ENCODE results near the gene LAP3. TPM values are rescaled to one million over a fixed set of nuclear protein-coding genes. Genes with fewer than 3 reads are reported as not detected.

The LAP3 gene
- total and polyA plus RNA-seq, 12 donors, result 21.9 to 222 (median 64.4) TPM

DNA sequence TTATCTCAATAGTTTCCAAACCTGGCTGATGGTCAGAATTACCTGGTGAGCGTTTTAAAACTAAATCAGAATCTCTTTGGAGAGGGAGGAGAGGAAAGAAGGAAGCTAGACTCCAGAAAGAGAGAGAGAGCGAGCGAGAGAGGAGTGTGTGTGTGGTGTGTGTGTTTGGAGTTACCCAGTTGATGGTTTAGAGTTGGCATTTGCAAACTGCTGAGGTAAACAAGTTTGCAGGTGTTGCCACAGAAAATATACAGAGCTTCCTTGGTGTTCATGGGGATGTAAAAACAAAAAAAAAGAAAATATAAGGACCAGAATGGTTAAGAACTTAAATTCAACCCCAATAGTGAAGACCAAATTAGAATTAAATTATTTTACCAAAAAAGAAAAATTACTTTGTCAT lies 26.4 kb upstream of the LAP3 start:
- peaks cover 0 to 18% (median under 1%) of the 10 kb centered on the region in 7 donors for H3K27me3 ChIP-seq
- H3K9me3 ChIP-seq, result no peaks in the 10 kb centered on the region
- no peak for TF ChIP-seq CTCF (IDR thresholded peaks at IDR 0.05)
- H3K4me1 ChIP-seq, result peaks cover 0 to 4% (median 0%) of the 10 kb centered on the region in 9 donors
- DNase-seq (no peak), ATAC-seq (no peak)
- 91% methylated on average over 3 of the region's 3 CpGs for WGBS, 2 donors
- no peak overlapping the region for H3K4me3 ChIP-seq
- no peaks in the 10 kb centered on the region for H3K36me3 ChIP-seq
- intact Hi-C loops (cut with DNase I), result loop anchor here in 4 of 10 donors (5.0 to 10.0 kb wide), 4 partner anchors 82 to 1044 kb away; partner anchors contain the start of genes DCAF16 (in 1 of the 4) and NCAPG (in 1 of the 4)
- no peak overlapping the region for H3K27ac ChIP-seq

GRCh38 chr4:17552427-17552826 lies 24.6 kb upstream of the LAP3 start:
- Histone ChIP-seq H3K27ac (no peak overlapping the region), H3K4me1 (peaks cover 0 to 4% (median 0%) of the 10 kb centered on the region in 9 donors), H3K4me3 (no peak overlapping the region), H3K36me3 (no peaks in the 10 kb centered on the region), H3K9me3 (no peaks in the 10 kb centered on the region), H3K27me3 (peaks cover 0 to 25% (median 4%) of the 10 kb centered on the region in 7 donors)
- intact Hi-C loops (cut with DNase I), result loop anchor here in 4 of 10 donors (5.0 to 10.0 kb wide), 4 partner anchors 80 to 1042 kb away; partner anchors contain the start of genes DCAF16 (in 1 of the 4) and NCAPG (in 1 of the 4)
- ATAC-seq, result no peak
- 23 to 28% methylated on average over 5 of the region's 5 CpGs for WGBS, 2 donors
- TF ChIP-seq CTCF (IDR thresholded peaks at IDR 0.05), result no peak
- DNase-seq, result no peak

DNA sequence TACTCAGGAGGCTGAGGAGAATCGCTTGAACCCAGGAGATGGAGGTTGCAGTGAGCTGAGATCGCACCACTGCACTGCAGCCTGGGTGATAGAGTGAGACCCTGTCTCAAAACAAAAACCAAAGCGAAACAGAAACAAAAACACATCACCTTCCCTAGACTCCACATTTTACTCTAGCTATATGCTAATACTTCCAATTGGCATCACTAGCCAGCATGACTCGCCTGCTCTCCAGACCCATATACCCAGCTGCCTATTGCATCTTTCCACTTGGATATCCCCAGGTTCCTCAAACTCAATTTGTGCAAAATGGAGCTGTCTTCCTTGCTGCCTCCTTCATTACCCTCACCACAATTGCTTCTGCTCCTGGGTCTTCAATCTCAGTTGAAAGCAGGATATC lies 22.4 kb upstream of the LAP3 start:
- H3K4me1 ChIP-seq, result peaks cover 0 to 3% (median 0%) of the 10 kb centered on the region in 9 donors
- no peaks in the 10 kb centered on the region for H3K36me3 ChIP-seq
- no peaks in the 10 kb centered on the region for H3K9me3 ChIP-seq
- intact Hi-C loops (cut with DNase I), result loop anchor here in 4 of 10 donors (5.0 to 10.0 kb wide), 4 partner anchors 78 to 1040 kb away; partner anchors contain the start of genes DCAF16 (in 1 of the 4) and NCAPG (in 1 of the 4)
- ATAC-seq (no peak), DNase-seq (no peak)
- H3K27ac ChIP-seq, result no peak overlapping the region
- peaks cover 0 to 25% (median 4%) of the 10 kb centered on the region in 7 donors for H3K27me3 ChIP-seq
- TF ChIP-seq CTCF (IDR thresholded peaks at IDR 0.05), result no peak
- 69 to 75% methylated on average over 4 of the region's 4 CpGs for WGBS, 2 donors
- no peak overlapping the region for H3K4me3 ChIP-seq

- no peak for DNase-seq
- H3K27ac ChIP-seq, result no peak overlapping the region
- H3K9me3 ChIP-seq, result no peaks in the 10 kb centered on the region
- ATAC-seq, result no peak
- H3K4me1 ChIP-seq, result no peaks in the 10 kb centered on the region
- no peak for TF ChIP-seq CTCF (IDR thresholded peaks at IDR 0.05)
- intact Hi-C loops (cut with DNase I), result loop anchor here in 2 of 10 donors (10.0 kb wide), 2 partner anchors 1018 to 1038 kb away; no protein-coding TSS in a partner anchor
- H3K4me3 ChIP-seq, result no peak overlapping the region
- H3K36me3 ChIP-seq, result no peaks in the 10 kb centered on the region
- peaks cover 0 to 25% (median 4%) of the 10 kb centered on the region in 7 donors for H3K27me3 ChIP-seq
Measured at GRCh38 chr4:17556498-17556897, 20.5 kb upstream of the LAP3 start.
